OCI-LY7 (cell line): ENCODE measurements around the gene SERGEF. TPM values are rescaled to one million over a fixed set of nuclear protein-coding genes. Genes with fewer than 3 reads are reported as not detected.

Source experiments
- BruUV-seq: library from RNA; stranded (reverse); fragments of 400-500 nt; replicated peaks from 2 replicates; lab custom pipeline; 2021; lab: Mats Ljungman, UMichigan
- CTCF ChIA-PET: fragments of 300-600 bp; sonication (Branson Sonifier 250); formaldehyde crosslinking; loops from one replicate; lab custom pipeline; 2022; ENCODE audit warnings: antibody characterized with exemption; ENCODE audit not compliant: unreplicated experiment; lab: Charles Lee
- POLR2A ChIA-PET: fragments of 300-600 bp; sonication (Branson Sonifier 250); formaldehyde crosslinking; loops from one replicate; lab custom pipeline; 2022; ENCODE audit warnings: antibody characterized with exemption; lab: Charles Lee
- DNase-seq: peaks from one replicate; pipeline ENCODE4 v3.0.0-alpha.2; 2015; ENCODE audit warnings: low spot score
- H2AFZ ChIP-seq: fragments of 200-600 bp; sonication (generic), shearing (Covaris generic); 2 replicates; pipeline ENCODE4 v1.6.1; 2014; ENCODE audit warnings: mild to moderate bottlenecking, antibody characterized with exemption, low read length, moderate library complexity
- H3K27ac ChIP-seq: fragments of 200-600 bp; sonication (generic); 2 replicates; pipeline ENCODE4 v1.5.1; 2014; ENCODE audit warnings: mixed run types, low read depth, mild to moderate bottlenecking, moderate library complexity, low read length, inconsistent platforms; ENCODE audit not compliant: poor library complexity, severe bottlenecking
- H3K36me3 ChIP-seq: fragments of 200-600 bp; sonication (generic); 2 replicates; pipeline ENCODE4 v1.6.1; 2014; ENCODE audit warnings: mild to moderate bottlenecking, antibody characterized with exemption, low read length, moderate library complexity, mixed read lengths; ENCODE audit not compliant: insufficient read depth
- H3K4me1 ChIP-seq: fragments of 200-600 bp; sonication (generic); 2 replicates; pipeline ENCODE4 v1.5.1; 2014; ENCODE audit warnings: mild to moderate bottlenecking, low read length; ENCODE audit not compliant: insufficient read depth, poor library complexity, severe bottlenecking
- H3K4me2 ChIP-seq: fragments of 200-600 bp; sonication (generic); 2 replicates; pipeline ENCODE4 v1.6.1; 2014; ENCODE audit warnings: mild to moderate bottlenecking, low read length
- H3K4me3 ChIP-seq: fragments of 200-600 bp; sonication (generic); 2 replicates; pipeline ENCODE4 v1.5.1; 2014; ENCODE audit warnings: mild to moderate bottlenecking, low read depth, low read length; ENCODE audit not compliant: poor library complexity, severe bottlenecking
- H3K79me2 ChIP-seq: fragments of 200-600 bp; sonication (generic); 2 replicates; pipeline ENCODE4 v1.6.1; 2016; ENCODE audit warnings: low read depth, mild to moderate bottlenecking, low read length, moderate library complexity, mixed read lengths; ENCODE audit not compliant: insufficient read depth
- H3K9me2 ChIP-seq: fragments of 200-600 bp; sonication (generic); 2 replicates; pipeline ENCODE4 v1.6.1; 2016; ENCODE audit warnings: mild to moderate bottlenecking, low read length, mixed read lengths; ENCODE audit not compliant: insufficient read depth
- H3K9me3 ChIP-seq: fragments of 200-600 bp; sonication (generic); 2 replicates; pipeline ENCODE4 v1.6.1; 2014; ENCODE audit warnings: mild to moderate bottlenecking, mixed run types, low read length, mixed read lengths
- H4K20me1 ChIP-seq: fragments of 200-600 bp; sonication (generic); 2 replicates; pipeline ENCODE4 v1.6.1; 2014; ENCODE audit warnings: mild to moderate bottlenecking, antibody characterized with exemption, low read length, moderate library complexity, mixed read lengths; ENCODE audit not compliant: insufficient read depth
- CTCF ChIP-seq: fragments of 200-600 bp; sonication (generic); conservative IDR thresholded peaks from 2 replicates; pipeline ENCODE4 v1.5.1; 2014; ENCODE audit warnings: mild to moderate bottlenecking, antibody characterized with exemption, low read length, moderate library complexity, mixed read lengths
- EZH2phosphoT487 ChIP-seq: fragments of 200-600 bp; sonication (generic); IDR thresholded peaks from 2 replicates; pipeline ENCODE4 v1.6.1; 2018; ENCODE audit warnings: low read depth, borderline replicate concordance, mild to moderate bottlenecking, mixed run types, antibody characterized with exemption, low read length, moderate library complexity, mixed read lengths
- intact Hi-C: fragments of 100-400 bp; cut with micrococcal nuclease; formaldehyde crosslinking; loops from one replicate; pipeline ENCODE4 v1.10.0; 2022; ENCODE audit not compliant: unreplicated experiment
- total RNA-seq, 2 experiments: library from RNA; depleted of rRNA in 1 of 2; stranded (reverse); fragments of >200 nt in 1 of 2; shearing (Covaris generic) in 1 of 2; gene quantifications; 2 replicates each; pipeline ENCODE4 v1.2.3, GENCODE V29; 2014 to 2022

The SERGEF gene
- total RNA-seq, 2 experiments from 2014 or later: 35.4 to 42.2 TPM

- no peaks in the 10 kb centered on the region for H3K79me2 ChIP-seq
- no peak overlapping the region for H3K4me3 ChIP-seq
- H3K9me2 ChIP-seq: no peaks in the 10 kb centered on the region
- H2AFZ ChIP-seq: no peak overlapping the region
- no peaks in the 10 kb centered on the region for H3K36me3 ChIP-seq
- intact Hi-C loops: no loop called here
- POLR2A ChIA-PET: no interaction called here
- H3K4me1 ChIP-seq: no peaks in the 10 kb centered on the region
- no peaks in the 10 kb centered on the region for H3K9me3 ChIP-seq
- TF ChIP-seq EZH2phosphoT487: no peak
- TF ChIP-seq CTCF: no peak
- H3K4me2 ChIP-seq: no peak overlapping the region
- no peak for DNase-seq
- H3K27ac ChIP-seq: no peak overlapping the region
- H4K20me1 ChIP-seq: no peaks in the 10 kb centered on the region
- CTCF ChIA-PET: no interaction called here
- BruUV-seq: no TSS peak
These were observed 181.6 kb downstream of the SERGEF start for GRCh38 chr11:17831228-17831627.

GRCh38 chr11:17828311-17828751 lies 184.5 kb downstream of the SERGEF start:
- no TSS peak for BruUV-seq
- Histone ChIP-seq H2AFZ (no peak overlapping the region), H4K20me1 (no peaks in the 10 kb centered on the region), H3K27ac (no peak overlapping the region), H3K4me3 (no peak overlapping the region), H3K4me1 (no peaks in the 10 kb centered on the region), H3K9me2 (no peaks in the 10 kb centered on the region), H3K79me2 (no peaks in the 10 kb centered on the region), H3K36me3 (no peaks in the 10 kb centered on the region), H3K9me3 (no peaks in the 10 kb centered on the region), H3K4me2 (no peak overlapping the region)
- DNase-seq: no peak
- TF ChIP-seq EZH2phosphoT487: no peak
- TF ChIP-seq CTCF: no peak
- CTCF ChIA-PET: no interaction called here
- intact Hi-C loops: no loop called here
- POLR2A ChIA-PET: no interaction called here

GRCh38 chr11:17827006-17827405 lies 185.8 kb downstream of the SERGEF start:
- POLR2A ChIA-PET: interaction anchor here (1.4 kb wide), 1 partner anchor 14 kb away, joined by 3 read pairs; no protein-coding TSS in a partner anchor
- no peaks in the 10 kb centered on the region for H3K4me1 ChIP-seq
- no peak overlapping the region for H3K27ac ChIP-seq
- intact Hi-C loops: no loop called here
- BruUV-seq: no TSS peak
- no peak for DNase-seq
- H3K4me2 ChIP-seq: no peak overlapping the region
- H2AFZ ChIP-seq: no peak overlapping the region
- H3K79me2 ChIP-seq: no peaks in the 10 kb centered on the region
- no peaks in the 10 kb centered on the region for H3K36me3 ChIP-seq
- CTCF ChIA-PET: no interaction called here
- TF ChIP-seq EZH2phosphoT487 (no peak), CTCF (peak; percentile 48)
- no peaks in the 10 kb centered on the region for H3K9me3 ChIP-seq
- H3K4me3 ChIP-seq: no peak overlapping the region
- H3K9me2 ChIP-seq: no peaks in the 10 kb centered on the region
- no peaks in the 10 kb centered on the region for H4K20me1 ChIP-seq
